Subcutaneous abdominal adipose tissue (tissue), 5 donors: ENCODE data around the gene PCYOX1L.
A peak's percentile ranks its signal among the peaks of the same experiment; 100 is the strongest.

Source experiments
- H3K27ac ChIP-seq: one replicate; pipeline ENCODE4 v1.7.0; 2013; ENCODE audit warnings: low read depth, mild to moderate bottlenecking, inconsistent platforms, low read length, moderate library complexity
- H3K27me3 ChIP-seq, 5 donors: one replicate each; pipeline ENCODE4 v1.7.0; 2013; ENCODE audit warnings: low read length in 5 of 5, inconsistent platforms in 1 of 5; ENCODE audit not compliant: control insufficient read depth in 5 of 5, insufficient read depth in 4 of 5
- H3K36me3 ChIP-seq, 5 donors: one replicate each; pipeline ENCODE4 v1.7.0; 2013; ENCODE audit warnings: low read length in 5 of 5; ENCODE audit not compliant: control insufficient read depth in 5 of 5, insufficient read depth in 5 of 5
- H3K4me1 ChIP-seq, 5 donors: one replicate each; pipeline ENCODE4 v1.7.0; 2013; ENCODE audit warnings: low read length in 5 of 5, mild to moderate bottlenecking in 3 of 5, moderate library complexity in 1 of 5; ENCODE audit not compliant: control insufficient read depth in 5 of 5, insufficient read depth in 5 of 5
- H3K4me3 ChIP-seq, 5 donors: one replicate each; pipeline ENCODE4 v1.7.0; 2013; ENCODE audit warnings: low read length in 5 of 5, low read depth in 1 of 5
- H3K9ac ChIP-seq, 5 donors: one replicate each; pipeline ENCODE4 v1.7.0; 2013; ENCODE audit warnings: low read length in 5 of 5, mild to moderate bottlenecking in 4 of 5, moderate library complexity in 3 of 5
- H3K9me3 ChIP-seq, 5 donors: one replicate each; pipeline ENCODE4 v1.7.0; 2013; ENCODE audit warnings: low read length in 5 of 5; ENCODE audit not compliant: control insufficient read depth in 5 of 5
- donor health status: healthy.
- donor health status: healthy.
- donor health status: healthy.
- donor health status: healthy.
- donor health status: healthy.

The PCYOX1L gene

GRCh38 chr5:149337736-149338135, 20.1 kb upstream of the PCYOX1L start:
- Histone ChIP-seq H3K27me3 (no peaks in the 10 kb centered on the region), H3K4me3 (no peak overlapping the region), H3K9ac (no peak overlapping the region), H3K9me3 (no peaks in the 10 kb centered on the region), H3K36me3 (peaks cover 44 to 81% (median 67%) of the 10 kb centered on the region in 5 donors), H3K4me1 (no peaks in the 10 kb centered on the region), H3K27ac (no peak overlapping the region)

DNA sequence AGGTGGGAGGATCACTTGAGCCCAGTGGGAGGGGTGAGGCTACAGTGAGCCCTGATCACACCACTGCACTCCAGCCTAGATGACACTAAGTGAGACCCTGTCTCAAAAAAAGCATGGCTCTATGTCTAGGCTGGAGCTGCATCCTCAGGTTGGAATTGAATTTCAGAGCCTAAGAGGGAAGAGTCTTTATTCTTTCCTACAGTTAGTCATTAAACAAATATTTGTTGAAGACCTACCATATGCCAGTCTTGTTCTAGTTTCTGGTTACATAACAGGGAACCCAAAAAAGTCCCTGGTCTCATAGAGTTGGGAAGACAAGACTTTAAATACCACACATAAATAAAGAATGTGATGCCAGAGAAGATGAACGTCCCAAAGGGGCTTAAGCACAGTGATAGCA, 19.5 kb upstream of the PCYOX1L start:
- no peaks in the 10 kb centered on the region for H3K27me3 ChIP-seq
- no peaks in the 10 kb centered on the region for H3K4me1 ChIP-seq
- H3K4me3 ChIP-seq: no peak overlapping the region
- H3K27ac ChIP-seq: no peak overlapping the region
- H3K9ac ChIP-seq: no peak overlapping the region
- peaks cover 38 to 75% (median 61%) of the 10 kb centered on the region in 5 donors for H3K36me3 ChIP-seq
- H3K9me3 ChIP-seq: no peaks in the 10 kb centered on the region

- no peak overlapping the region for H3K27ac ChIP-seq
- H3K27me3 ChIP-seq: no peaks in the 10 kb centered on the region
- no peaks in the 10 kb centered on the region for H3K9me3 ChIP-seq
- peaks cover 20 to 51% (median 49%) of the 10 kb centered on the region in 5 donors for H3K36me3 ChIP-seq
- no peak overlapping the region for H3K4me3 ChIP-seq
- no peak overlapping the region for H3K9ac ChIP-seq
- peaks cover 0 to 14% (median 12%) of the 10 kb centered on the region in 5 donors for H3K4me1 ChIP-seq
Observed at GRCh38 chr5:149340920-149341319, 16.9 kb upstream of the PCYOX1L start.

DNA sequence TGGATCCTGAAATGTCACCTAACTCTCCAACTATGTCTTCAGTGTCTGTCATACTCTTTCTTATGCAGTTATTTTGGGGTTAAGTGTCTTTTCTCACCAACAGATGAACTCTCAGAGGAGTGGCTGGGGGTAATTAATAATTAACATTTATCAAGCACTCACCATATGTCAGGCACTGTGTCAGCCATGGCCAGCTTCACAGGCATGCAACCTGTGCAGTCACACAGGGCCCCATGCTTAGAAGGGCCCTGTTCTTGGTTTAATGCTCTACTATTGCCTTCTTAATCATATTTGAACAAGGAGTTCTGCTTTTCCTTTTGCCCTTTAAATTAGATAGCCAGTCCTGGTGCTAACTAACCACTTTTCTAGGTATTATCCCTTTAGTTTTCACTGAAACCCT, 16.0 kb upstream of the PCYOX1L start:
- no peak overlapping the region for H3K9ac ChIP-seq
- no peak overlapping the region for H3K4me3 ChIP-seq
- no peaks in the 10 kb centered on the region for H3K9me3 ChIP-seq
- no peak overlapping the region for H3K27ac ChIP-seq
- no peaks in the 10 kb centered on the region for H3K27me3 ChIP-seq
- H3K36me3 ChIP-seq: peaks cover 16 to 41% (median 39%) of the 10 kb centered on the region in 5 donors
- H3K4me1 ChIP-seq: peaks cover 0 to 20% (median 17%) of the 10 kb centered on the region in 5 donors

DNA sequence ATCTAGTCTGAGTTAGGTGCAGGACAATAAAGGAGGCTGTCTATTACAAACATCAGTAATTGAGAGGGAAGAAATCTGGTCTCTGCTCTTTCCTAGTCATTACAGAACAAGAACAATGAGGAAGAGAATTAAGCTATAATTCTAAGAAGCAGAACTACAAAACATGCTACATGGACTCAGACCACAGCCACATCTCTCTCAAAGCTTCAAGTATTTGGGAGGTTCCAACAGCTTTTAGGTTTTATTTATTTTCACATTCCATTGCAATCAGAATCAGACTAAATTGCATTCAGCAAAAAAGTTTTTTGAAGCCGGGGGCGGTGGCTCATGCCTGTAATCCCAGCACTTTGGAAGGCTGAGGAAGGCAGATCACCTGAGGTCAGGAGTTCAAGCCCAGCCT, 13.7 kb upstream of the PCYOX1L start:
- Histone ChIP-seq H3K9me3 (no peaks in the 10 kb centered on the region), H3K36me3 (peaks cover 22 to 37% (median 31%) of the 10 kb centered on the region in 5 donors), H3K4me3 (no peak overlapping the region), H3K27ac (no peak overlapping the region), H3K27me3 (no peaks in the 10 kb centered on the region), H3K9ac (no peak overlapping the region), H3K4me1 (peaks cover 0 to 29% (median 19%) of the 10 kb centered on the region in 5 donors)

DNA sequence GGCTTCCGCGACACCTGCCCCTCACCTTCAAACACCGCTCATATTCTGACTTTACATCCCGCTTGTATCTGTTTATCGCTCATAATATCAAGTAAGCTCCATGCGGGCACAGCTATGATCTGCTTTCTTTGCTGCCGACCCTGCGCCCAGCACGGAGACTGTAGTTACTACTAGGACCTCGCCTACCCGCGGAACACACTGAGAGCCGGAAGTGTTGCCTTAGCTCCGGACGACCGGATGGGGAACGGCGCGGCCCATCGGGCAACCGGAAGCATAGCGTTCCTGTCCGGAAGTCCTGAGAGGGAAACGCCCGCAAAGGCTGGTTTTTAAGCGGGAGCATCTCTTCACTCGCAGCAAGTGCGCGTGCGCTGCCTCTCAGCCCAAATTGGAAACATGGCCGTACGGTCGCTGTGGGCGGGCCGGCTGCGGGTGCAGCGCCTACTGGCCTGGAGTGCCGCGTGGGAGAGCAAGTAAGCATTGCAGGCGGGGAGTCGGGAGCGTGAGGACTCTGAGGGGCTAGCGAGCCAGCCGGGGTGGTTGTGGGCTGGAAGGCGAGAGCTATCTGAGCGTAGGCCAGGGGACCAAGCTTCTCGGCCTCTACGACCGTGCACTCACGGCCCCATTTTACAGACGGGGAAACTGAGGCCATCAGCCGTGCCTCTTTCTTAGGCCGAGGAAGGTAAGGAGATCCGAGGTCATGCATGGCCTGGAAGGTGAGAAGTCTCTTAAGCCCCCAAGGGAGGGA, 12.5 kb upstream of the PCYOX1L start, which contains the start of gene GRPEL2:
GRPEL2 (plus strand) TSS at position 353 of the 745 bp plus-strand sequence; CDS start at position 394, 41 bp downstream.
- Histone ChIP-seq H3K27ac (peak within 1 kb of the TSS; percentile 67), H3K27me3 (no peaks in the 10 kb centered on the region), H3K9me3 (no peaks in the 10 kb centered on the region), H3K4me3 (peak within 1 kb of the TSS; percentile 90 to 99 (median 91)), H3K36me3 (peaks cover 22 to 38% (median 33%) of the 10 kb centered on the region in 5 donors), H3K9ac (peak within 1 kb of the TSS; percentile 57 to 89 (median 66)), H3K4me1 (peaks cover 0 to 29% (median 19%) of the 10 kb centered on the region in 5 donors)

- H3K9ac ChIP-seq: peak overlapping the region; percentile 57 to 89 (median 66)
- peak overlapping the region; percentile 67 for H3K27ac ChIP-seq
- H3K4me1 ChIP-seq: peaks cover 0 to 29% (median 19%) of the 10 kb centered on the region in 5 donors
- H3K36me3 ChIP-seq: peaks cover 22 to 38% (median 33%) of the 10 kb centered on the region in 5 donors
- H3K9me3 ChIP-seq: no peaks in the 10 kb centered on the region
- peak overlapping the region; percentile 90 to 99 (median 91) for H3K4me3 ChIP-seq
- H3K27me3 ChIP-seq: no peaks in the 10 kb centered on the region
Observed at GRCh38 chr5:149345892-149346222, 12.0 kb upstream of the PCYOX1L start.

DNA sequence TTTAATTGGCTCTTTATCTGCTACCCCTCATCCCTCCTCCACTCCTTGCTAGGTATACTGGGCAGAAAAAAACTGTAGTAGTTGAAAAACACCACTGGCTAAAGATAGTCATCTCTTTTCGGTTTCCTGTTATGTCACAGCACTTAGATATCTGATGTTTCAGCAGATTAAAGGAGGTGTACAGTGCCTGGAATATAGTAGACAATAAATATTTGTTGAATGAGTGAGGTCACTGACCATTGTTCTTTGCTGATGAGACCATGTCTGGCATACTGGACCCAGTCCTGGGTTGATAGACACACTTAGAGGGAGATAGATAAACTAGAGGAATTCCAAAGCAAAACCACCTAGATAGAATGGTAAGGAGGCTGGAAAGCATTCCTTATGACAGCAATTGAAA, 9.3 kb upstream of the PCYOX1L start:
- Histone ChIP-seq H3K9ac (no peak overlapping the region), H3K36me3 (peaks cover 29 to 56% (median 51%) of the 10 kb centered on the region in 5 donors), H3K4me1 (peaks cover 0 to 29% (median 19%) of the 10 kb centered on the region in 5 donors), H3K9me3 (no peaks in the 10 kb centered on the region), H3K4me3 (no peak overlapping the region), H3K27ac (no peak overlapping the region), H3K27me3 (no peaks in the 10 kb centered on the region)

DNA sequence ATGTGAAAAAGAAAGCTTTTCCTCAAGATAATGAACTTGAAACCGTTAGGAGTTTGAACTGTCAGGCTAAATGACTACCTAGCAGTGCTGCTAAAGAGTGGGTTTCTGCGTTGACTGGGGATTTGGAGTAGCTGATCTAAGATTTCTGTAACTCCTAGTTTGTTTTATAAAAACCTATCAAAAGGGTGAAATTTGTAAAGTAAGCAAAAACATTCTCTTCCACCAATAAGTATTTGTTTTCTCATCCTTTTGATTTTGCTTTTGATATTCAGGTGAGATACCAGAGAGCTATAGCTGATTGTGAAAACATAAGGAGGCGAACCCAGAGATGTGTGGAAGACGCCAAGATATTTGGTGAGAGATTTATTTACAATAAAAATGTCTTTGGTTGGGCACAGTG, 8.5 kb upstream of the PCYOX1L start:
- Histone ChIP-seq H3K27me3 (no peaks in the 10 kb centered on the region), H3K27ac (no peak overlapping the region), H3K4me1 (peaks cover 0 to 29% (median 19%) of the 10 kb centered on the region in 5 donors), H3K9ac (no peak overlapping the region), H3K4me3 (no peak overlapping the region), H3K36me3 (peaks cover 37 to 59% (median 56%) of the 10 kb centered on the region in 5 donors), H3K9me3 (no peaks in the 10 kb centered on the region)

- H3K9me3 ChIP-seq: no peaks in the 10 kb centered on the region
- peaks cover 40 to 70% (median 64%) of the 10 kb centered on the region in 5 donors for H3K36me3 ChIP-seq
- H3K27me3 ChIP-seq: no peaks in the 10 kb centered on the region
- no peak overlapping the region for H3K9ac ChIP-seq
- H3K4me1 ChIP-seq: peaks cover 0 to 12% (median 1%) of the 10 kb centered on the region in 5 donors
- no peak overlapping the region for H3K27ac ChIP-seq
- H3K4me3 ChIP-seq: no peak overlapping the region
Observed at GRCh38 chr5:149352169-149352568, 5.7 kb upstream of the PCYOX1L start.
